GM12801 (cell line): ENCODE results near the gene UBE2E1.

Source experiments
- CTCF ChIP-seq: IDR thresholded peaks from one replicate; pipeline ENCODE4 v1.5.1; 2011; ENCODE audit warnings: control low read depth; ENCODE audit not compliant: insufficient read length; ENCODE audit errors: extremely low read depth

The UBE2E1 gene

GRCh38 chr3:23880703-23881339 is 75.1 kb downstream of the UBE2E1 start:
- TF ChIP-seq CTCF = no peak

DNA sequence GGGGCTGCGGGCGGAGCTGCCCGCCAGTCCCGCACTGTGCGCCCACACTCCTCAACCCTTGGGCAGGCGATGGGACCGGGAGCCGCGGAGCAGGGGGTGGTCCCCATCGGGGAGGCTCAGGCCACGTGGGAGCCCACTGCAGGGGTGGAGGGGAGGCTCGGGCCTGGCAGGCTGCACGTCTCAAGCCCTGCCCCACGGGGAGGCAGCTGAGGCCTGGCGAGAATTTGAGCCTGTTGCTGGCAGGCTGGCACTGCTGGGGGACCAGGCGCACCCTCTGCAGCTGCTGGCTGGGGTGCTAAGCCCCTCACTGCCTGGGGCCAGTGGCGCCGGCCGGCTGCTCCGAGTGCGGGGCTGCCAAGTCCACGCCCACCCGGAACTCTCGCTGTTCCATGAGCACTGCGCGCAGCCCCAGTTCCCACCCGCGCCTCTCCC is 76.7 kb downstream of the UBE2E1 start:
- no peak for TF ChIP-seq CTCF

- TF ChIP-seq CTCF = no peak
Measured at GRCh38 chr3:23884481-23884880, 78.7 kb downstream of the UBE2E1 start.

- TF ChIP-seq CTCF = no peak
Measured at GRCh38 chr3:23885210-23885609, 79.5 kb downstream of the UBE2E1 start.

GRCh38 chr3:23886311-23886710 is 80.6 kb downstream of the UBE2E1 start:
- no peak for TF ChIP-seq CTCF

GRCh38 chr3:23888617-23889228 is 83.0 kb downstream of the UBE2E1 start:
- no peak for TF ChIP-seq CTCF

DNA sequence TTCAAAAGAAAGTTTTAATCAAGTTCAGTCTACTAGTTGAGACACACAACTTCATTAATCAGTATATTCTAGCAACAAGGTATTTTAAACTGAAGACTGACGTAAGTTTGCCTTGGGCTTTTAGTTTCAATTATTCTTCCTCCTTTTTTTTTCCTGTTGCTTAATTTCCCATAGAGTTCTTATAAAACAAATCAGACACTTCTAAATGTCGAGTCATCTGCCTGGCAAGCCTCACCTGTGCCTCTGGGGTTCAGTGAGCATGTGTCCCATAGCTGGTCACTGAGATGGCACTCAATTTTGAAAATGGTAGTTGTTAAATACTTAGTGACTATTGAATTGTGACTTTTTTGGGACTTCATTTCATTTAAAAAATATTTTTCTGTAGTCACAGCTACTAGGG is 83.6 kb downstream of the UBE2E1 start:
- no peak for TF ChIP-seq CTCF
